SK-N-SH treated with all-trans-retinoic acid at 6 μM for 48 hours (cell line): Measurements from ENCODE around the gene CACNA2D3.

Source experiments
- ATAC-seq: fragments of 200-7000 bp; cut with Tn5 transposase; 3 replicates; pipeline ENCODE4 v1.9.1; 2020; ENCODE audit warnings: mild to moderate bottlenecking, moderate library complexity
- ARNTL ChIP-seq: fragments of 450-650 bp; formaldehyde crosslinking; IDR thresholded peaks from 2 replicates; pipeline ENCODE4 v1.5.0; 2020; ENCODE audit warnings: low read depth, mild to moderate bottlenecking, moderate library complexity, borderline replicate concordance
- BACH2 ChIP-seq: fragments of 250-450 bp; sonication (Bioruptor Pico); IDR thresholded peaks from 2 replicates; pipeline ENCODE4 v1.9.0; 2021; ENCODE audit warnings: mild to moderate bottlenecking, borderline replicate concordance
- ESRRG ChIP-seq: fragments of 250-450 bp; sonication (Bioruptor Pico); IDR thresholded peaks from 2 replicates; pipeline ENCODE4 v1.6.1; 2021; ENCODE audit warnings: mild to moderate bottlenecking
- OSR1 ChIP-seq: fragments of 250-450 bp; sonication (Bioruptor Pico); IDR thresholded peaks from 2 replicates; pipeline ENCODE4 v1.8.0; 2022; ENCODE audit warnings: moderate library complexity, mild to moderate bottlenecking, inconsistent platforms
- RARB ChIP-seq: fragments of 250-450 bp; sonication (Bioruptor Pico); IDR thresholded peaks from 2 replicates; pipeline ENCODE4 v1.8.0; 2021; ENCODE audit warnings: mild to moderate bottlenecking, moderate library complexity
- SNAI2 ChIP-seq: fragments of 250-450 bp; sonication (Bioruptor Pico); IDR thresholded peaks from 2 replicates; pipeline ENCODE4 v1.5.0; 2020; ENCODE audit warnings: mild to moderate bottlenecking, moderate library complexity
- ZC3H10 ChIP-seq: fragments of 250-450 bp; sonication (Bioruptor Pico); IDR thresholded peaks from 2 replicates; pipeline ENCODE4 v1.5.1; 2021; ENCODE audit warnings: mild to moderate bottlenecking, moderate library complexity
- ZNF565 ChIP-seq: fragments of 450-650 bp; formaldehyde crosslinking; conservative IDR thresholded peaks from 2 replicates; pipeline ENCODE4 v1.5.0; 2020; ENCODE audit warnings: low read depth, mild to moderate bottlenecking, moderate library complexity
- ZNF70 ChIP-seq: fragments of 450-650 bp; formaldehyde crosslinking; IDR thresholded peaks from 2 replicates; pipeline ENCODE4 v1.5.0; 2020; ENCODE audit warnings: mild to moderate bottlenecking, moderate library complexity

CACNA2D3 gene

DNA sequence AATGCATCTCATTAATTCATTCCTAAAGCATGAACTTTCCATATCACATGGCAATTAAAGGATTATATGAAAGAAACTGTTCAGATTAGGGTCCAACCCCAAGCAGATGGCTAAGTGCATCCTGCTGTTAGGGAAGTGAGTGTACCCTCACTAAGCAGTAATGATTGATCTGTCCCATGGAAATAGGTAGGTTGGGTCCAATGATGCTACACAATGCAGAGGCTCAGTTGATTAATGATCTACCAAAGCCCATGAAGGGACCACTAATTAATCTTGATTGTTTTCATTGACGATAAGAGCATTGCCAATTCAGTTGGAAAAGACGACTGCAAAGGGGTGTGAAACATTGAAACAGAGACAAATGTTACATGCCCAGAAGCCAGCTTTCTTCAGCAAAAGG is 1000.0 kb downstream of the CACNA2D3 start:
- no peak for TF ChIP-seq BACH2
- TF ChIP-seq ZNF565: no peak
- no peak for TF ChIP-seq SNAI2
- TF ChIP-seq RARB (CRISPR knock-in tag): no peak
- TF ChIP-seq OSR1: no peak
- no peak for TF ChIP-seq ZC3H10 (CRISPR knock-in tag)
- no peak for TF ChIP-seq ARNTL (CRISPR knock-in tag)
- no peak for TF ChIP-seq ZNF70
- TF ChIP-seq ESRRG (CRISPR knock-in tag): no peak
- no peak for ATAC-seq
